Measurements from ENCODE around the gene DEGS1. TPM values are rescaled to one million over a fixed set of nuclear protein-coding genes. Genes with fewer than 3 reads are reported as not detected.

Gene DEGS1
- polyA plus RNA-seq, 1 donor from 2014 or later, result 53.7 TPM

DNA sequence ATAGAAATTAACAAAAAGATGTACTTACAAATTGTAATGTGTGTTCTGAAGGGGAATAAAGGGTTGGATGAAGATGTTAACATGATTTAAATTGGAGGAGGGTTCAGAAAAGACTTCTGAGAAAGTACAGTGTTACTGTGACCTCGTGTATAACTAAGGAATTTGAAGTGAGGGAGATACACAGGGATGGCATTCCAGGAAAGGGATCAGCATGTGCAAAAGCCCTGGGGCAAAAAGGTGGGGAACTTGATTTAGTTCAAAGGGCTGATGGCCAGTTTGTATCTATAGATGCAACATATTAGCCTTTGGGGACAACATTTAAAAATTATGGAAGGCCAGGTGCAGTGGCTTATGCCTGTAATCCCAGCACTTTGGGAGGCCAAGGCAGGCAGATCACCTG, 33.3 kb upstream of the DEGS1 start:
- H3K27ac ChIP-seq (ENCODE audit: low read length), result no peak overlapping the region
- no peak overlapping the region for H3K9ac ChIP-seq (ENCODE audit: low read length)
- TF ChIP-seq, protein P1, sequence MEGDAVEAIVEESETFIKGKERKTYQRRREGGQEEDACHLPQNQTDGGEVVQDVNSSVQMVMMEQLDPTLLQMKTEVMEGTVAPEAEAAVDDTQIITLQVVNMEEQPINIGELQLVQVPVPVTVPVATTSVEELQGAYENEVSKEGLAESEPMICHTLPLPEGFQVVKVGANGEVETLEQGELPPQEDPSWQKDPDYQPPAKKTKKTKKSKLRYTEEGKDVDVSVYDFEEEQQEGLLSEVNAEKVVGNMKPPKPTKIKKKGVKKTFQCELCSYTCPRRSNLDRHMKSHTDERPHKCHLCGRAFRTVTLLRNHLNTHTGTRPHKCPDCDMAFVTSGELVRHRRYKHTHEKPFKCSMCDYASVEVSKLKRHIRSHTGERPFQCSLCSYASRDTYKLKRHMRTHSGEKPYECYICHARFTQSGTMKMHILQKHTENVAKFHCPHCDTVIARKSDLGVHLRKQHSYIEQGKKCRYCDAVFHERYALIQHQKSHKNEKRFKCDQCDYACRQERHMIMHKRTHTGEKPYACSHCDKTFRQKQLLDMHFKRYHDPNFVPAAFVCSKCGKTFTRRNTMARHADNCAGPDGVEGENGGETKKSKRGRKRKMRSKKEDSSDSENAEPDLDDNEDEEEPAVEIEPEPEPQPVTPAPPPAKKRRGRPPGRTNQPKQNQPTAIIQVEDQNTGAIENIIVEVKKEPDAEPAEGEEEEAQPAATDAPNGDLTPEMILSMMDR (IDR thresholded peaks at IDR 0.05; ENCODE audit: poor library complexity, severe bottlenecking), result no peak
- TF ChIP-seq SMC3 (conservative IDR thresholded peaks at IDR 0.05; ENCODE audit: poor library complexity) (no peak), MXI1 (conservative IDR thresholded peaks at IDR 0.05; ENCODE audit: poor library complexity, severe bottlenecking) (no peak), EP300 (conservative IDR thresholded peaks at IDR 0.05; ENCODE audit: poor library complexity, severe bottlenecking) (no peak)
- TF ChIP-seq, protein P2, sequence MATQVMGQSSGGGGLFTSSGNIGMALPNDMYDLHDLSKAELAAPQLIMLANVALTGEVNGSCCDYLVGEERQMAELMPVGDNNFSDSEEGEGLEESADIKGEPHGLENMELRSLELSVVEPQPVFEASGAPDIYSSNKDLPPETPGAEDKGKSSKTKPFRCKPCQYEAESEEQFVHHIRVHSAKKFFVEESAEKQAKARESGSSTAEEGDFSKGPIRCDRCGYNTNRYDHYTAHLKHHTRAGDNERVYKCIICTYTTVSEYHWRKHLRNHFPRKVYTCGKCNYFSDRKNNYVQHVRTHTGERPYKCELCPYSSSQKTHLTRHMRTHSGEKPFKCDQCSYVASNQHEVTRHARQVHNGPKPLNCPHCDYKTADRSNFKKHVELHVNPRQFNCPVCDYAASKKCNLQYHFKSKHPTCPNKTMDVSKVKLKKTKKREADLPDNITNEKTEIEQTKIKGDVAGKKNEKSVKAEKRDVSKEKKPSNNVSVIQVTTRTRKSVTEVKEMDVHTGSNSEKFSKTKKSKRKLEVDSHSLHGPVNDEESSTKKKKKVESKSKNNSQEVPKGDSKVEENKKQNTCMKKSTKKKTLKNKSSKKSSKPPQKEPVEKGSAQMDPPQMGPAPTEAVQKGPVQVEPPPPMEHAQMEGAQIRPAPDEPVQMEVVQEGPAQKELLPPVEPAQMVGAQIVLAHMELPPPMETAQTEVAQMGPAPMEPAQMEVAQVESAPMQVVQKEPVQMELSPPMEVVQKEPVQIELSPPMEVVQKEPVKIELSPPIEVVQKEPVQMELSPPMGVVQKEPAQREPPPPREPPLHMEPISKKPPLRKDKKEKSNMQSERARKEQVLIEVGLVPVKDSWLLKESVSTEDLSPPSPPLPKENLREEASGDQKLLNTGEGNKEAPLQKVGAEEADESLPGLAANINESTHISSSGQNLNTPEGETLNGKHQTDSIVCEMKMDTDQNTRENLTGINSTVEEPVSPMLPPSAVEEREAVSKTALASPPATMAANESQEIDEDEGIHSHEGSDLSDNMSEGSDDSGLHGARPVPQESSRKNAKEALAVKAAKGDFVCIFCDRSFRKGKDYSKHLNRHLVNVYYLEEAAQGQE (IDR thresholded peaks at IDR 0.05; ENCODE audit: borderline replicate concordance), result no peak
- no peak overlapping the region for H3K4me3 ChIP-seq (ENCODE audit: low read length)
- no peaks in the 10 kb centered on the region for H3K27me3 ChIP-seq (ENCODE audit: insufficient read depth, low read depth, low read length)
- H3K36me3 ChIP-seq (ENCODE audit: insufficient read depth, low read length), result no peaks in the 10 kb centered on the region
- H3K4me2 ChIP-seq (ENCODE audit: low read length), result no peak overlapping the region
- no peaks in the 10 kb centered on the region for H3F3A ChIP-seq (ENCODE audit: insufficient read depth, low read length, poor library complexity, severe bottlenecking)
- H2AFZ ChIP-seq (ENCODE audit: low read depth, low read length), result no peak overlapping the region
- no peaks in the 10 kb centered on the region for H3K9me3 ChIP-seq (ENCODE audit: low read length)
- no peaks in the 10 kb centered on the region for H3K9me2 ChIP-seq (ENCODE audit: insufficient read depth, low read length)
- no peaks in the 10 kb centered on the region for H3K79me2 ChIP-seq (replicated peaks; ENCODE audit: insufficient read depth, low read length)
- no peaks in the 10 kb centered on the region for H4K20me1 ChIP-seq (ENCODE audit: insufficient read depth)

DNA sequence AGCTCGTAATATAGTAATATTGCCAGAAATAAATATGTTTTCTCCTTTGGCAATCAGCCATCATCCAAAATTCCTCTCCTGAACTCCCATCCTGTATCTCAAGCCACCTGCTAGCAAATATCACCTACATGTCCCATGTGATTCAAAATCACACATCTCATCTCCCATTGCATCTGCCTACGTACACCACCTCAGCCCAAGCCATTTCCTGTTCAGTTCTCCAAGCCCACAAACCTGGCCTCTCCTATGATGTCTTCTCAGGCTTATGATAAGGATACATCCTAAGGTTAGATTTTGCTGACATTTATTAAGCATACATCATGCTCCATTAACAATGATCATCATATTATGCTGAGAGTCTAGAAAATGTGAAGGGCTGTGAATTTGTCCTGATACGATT, 31.9 kb upstream of the DEGS1 start:
- no peak overlapping the region for H2AFZ ChIP-seq (ENCODE audit: low read depth, low read length)
- no peak overlapping the region for H3K27ac ChIP-seq (ENCODE audit: low read length)
- no peaks in the 10 kb centered on the region for H3K9me2 ChIP-seq (ENCODE audit: insufficient read depth, low read length)
- H3K79me2 ChIP-seq (replicated peaks; ENCODE audit: insufficient read depth, low read length), result no peaks in the 10 kb centered on the region
- H3K4me3 ChIP-seq (ENCODE audit: low read length), result no peak overlapping the region
- no peak overlapping the region for H3K4me2 ChIP-seq (ENCODE audit: low read length)
- no peak for TF ChIP-seq TAF1 (IDR thresholded peaks at IDR 0.05; ENCODE audit: low read depth)
- TF ChIP-seq RAD21 (conservative IDR thresholded peaks at IDR 0.05), result no peak
- no peaks in the 10 kb centered on the region for H3K36me3 ChIP-seq (ENCODE audit: insufficient read depth, low read length)
- no peaks in the 10 kb centered on the region for H3F3A ChIP-seq (ENCODE audit: insufficient read depth, low read length, poor library complexity, severe bottlenecking)
- no peaks in the 10 kb centered on the region for H4K20me1 ChIP-seq (ENCODE audit: insufficient read depth)
- H3K9me3 ChIP-seq (ENCODE audit: low read length), result no peaks in the 10 kb centered on the region
- no peaks in the 10 kb centered on the region for H3K27me3 ChIP-seq (ENCODE audit: insufficient read depth, low read depth, low read length)
- no peak overlapping the region for H3K9ac ChIP-seq (ENCODE audit: low read length)

DNA sequence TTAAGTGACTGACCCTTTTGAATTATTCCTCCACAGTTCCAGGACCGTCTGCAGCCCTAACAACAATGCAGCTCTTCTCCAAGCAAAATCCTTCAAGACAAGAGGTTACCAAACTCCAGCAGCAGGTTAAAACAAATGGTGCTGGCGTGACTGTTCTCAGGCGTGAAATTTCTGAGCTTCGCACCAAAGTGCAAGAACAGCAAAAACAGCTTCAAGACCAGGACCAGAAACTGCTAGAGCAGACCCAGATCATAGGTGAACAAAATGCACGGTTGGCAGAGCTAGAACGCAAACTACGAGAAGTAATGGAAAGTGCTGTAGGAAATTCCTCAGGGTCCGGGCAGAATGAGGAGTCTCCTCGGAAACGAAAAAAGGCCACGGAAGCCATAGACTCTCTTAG, 25.7 kb upstream of the DEGS1 start:
- H3K4me3 ChIP-seq (ENCODE audit: low read length), result no peak overlapping the region
- no peaks in the 10 kb centered on the region for H3K79me2 ChIP-seq (replicated peaks; ENCODE audit: insufficient read depth, low read length)
- no peak overlapping the region for H3K9ac ChIP-seq (ENCODE audit: low read length)
- no peak overlapping the region for H2AFZ ChIP-seq (ENCODE audit: low read depth, low read length)
- no peak for TF ChIP-seq TAF1 (IDR thresholded peaks at IDR 0.05; ENCODE audit: low read depth)
- no peak for TF ChIP-seq POLR2AphosphoS5 (IDR thresholded peaks at IDR 0.05)
- TF ChIP-seq, protein P1 (IDR thresholded peaks at IDR 0.05; ENCODE audit: poor library complexity, severe bottlenecking), result no peak
- no peak for TF ChIP-seq RAD21 (conservative IDR thresholded peaks at IDR 0.05)
- no peak for TF ChIP-seq MXI1 (conservative IDR thresholded peaks at IDR 0.05; ENCODE audit: poor library complexity, severe bottlenecking)
- no peak for TF ChIP-seq EZH2 (IDR thresholded peaks at IDR 0.05; ENCODE audit: borderline replicate concordance, insufficient read depth, low read length, poor library complexity, severe bottlenecking)
- TF ChIP-seq, protein P2 (IDR thresholded peaks at IDR 0.05; ENCODE audit: borderline replicate concordance), result no peak
- TF ChIP-seq EP300 (conservative IDR thresholded peaks at IDR 0.05; ENCODE audit: poor library complexity, severe bottlenecking), result no peak
- no peak for TF ChIP-seq SMC3 (conservative IDR thresholded peaks at IDR 0.05; ENCODE audit: poor library complexity)
- no peaks in the 10 kb centered on the region for H3K9me2 ChIP-seq (ENCODE audit: insufficient read depth, low read length)
- no peaks in the 10 kb centered on the region for H3K27me3 ChIP-seq (ENCODE audit: insufficient read depth, low read depth, low read length)
- no peak overlapping the region for H3K27ac ChIP-seq (ENCODE audit: low read length)
- H3K4me2 ChIP-seq (ENCODE audit: low read length), result no peak overlapping the region
- H3F3A ChIP-seq (ENCODE audit: insufficient read depth, low read length, poor library complexity, severe bottlenecking), result no peaks in the 10 kb centered on the region
- H3K36me3 ChIP-seq (ENCODE audit: insufficient read depth, low read length), result peaks cover 7% of the 10 kb centered on the region
- H3K9me3 ChIP-seq (ENCODE audit: low read length), result no peaks in the 10 kb centered on the region
- no peaks in the 10 kb centered on the region for H4K20me1 ChIP-seq (ENCODE audit: insufficient read depth)

Measured in neural cell (in vitro differentiated cells).